NCI-H1105 (cell line): ENCODE results near the gene PAX7.

Source experiments
- DNase-seq: peaks from one replicate; lab custom pipeline; 2025; lab: John Stamatoyannopoulos, UW

Gene PAX7

DNA sequence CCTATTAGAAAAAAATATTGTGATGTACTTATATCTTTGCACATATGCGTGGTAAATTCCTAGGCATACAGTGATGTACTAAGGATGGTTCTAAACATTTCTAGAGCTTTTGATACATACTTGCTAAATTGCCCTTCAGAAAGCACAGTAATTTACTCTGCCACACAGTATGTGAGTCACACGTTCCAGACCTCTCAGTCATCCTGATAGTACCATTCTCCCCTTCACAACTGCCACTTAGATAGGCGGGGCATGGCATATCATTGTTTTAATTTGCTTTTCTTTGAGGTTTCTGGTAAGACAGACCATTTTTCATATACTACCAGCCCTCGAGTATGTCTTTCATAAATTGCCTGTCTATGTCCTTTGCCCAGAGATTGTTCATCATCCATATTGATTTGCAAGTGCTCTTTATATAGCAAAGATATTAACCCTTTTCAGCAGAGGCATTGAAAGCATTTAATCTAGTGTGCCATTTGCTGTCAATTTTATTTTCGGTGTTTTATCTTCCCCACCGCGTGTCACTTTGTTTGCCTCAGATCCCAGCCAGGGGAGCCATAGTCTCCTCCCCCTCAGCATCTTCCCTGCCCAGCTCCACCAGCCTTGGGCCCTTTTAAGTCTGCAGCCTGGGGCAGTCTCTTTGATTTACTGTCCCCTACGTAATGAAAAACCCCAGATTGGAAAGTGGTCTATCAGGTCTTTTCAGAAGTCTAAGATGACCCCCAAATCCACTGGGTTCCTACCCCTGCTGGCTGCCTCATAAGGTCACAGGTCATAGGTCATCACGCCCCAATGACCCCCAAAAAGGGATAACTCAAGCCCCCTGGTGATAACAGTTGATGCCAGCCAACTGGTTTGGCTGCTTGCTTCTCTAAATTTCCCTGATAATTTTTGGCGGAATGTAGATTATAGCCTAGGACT, 11.8 kb upstream of the PAX7 start:
- DNase-seq: no peak

DNA sequence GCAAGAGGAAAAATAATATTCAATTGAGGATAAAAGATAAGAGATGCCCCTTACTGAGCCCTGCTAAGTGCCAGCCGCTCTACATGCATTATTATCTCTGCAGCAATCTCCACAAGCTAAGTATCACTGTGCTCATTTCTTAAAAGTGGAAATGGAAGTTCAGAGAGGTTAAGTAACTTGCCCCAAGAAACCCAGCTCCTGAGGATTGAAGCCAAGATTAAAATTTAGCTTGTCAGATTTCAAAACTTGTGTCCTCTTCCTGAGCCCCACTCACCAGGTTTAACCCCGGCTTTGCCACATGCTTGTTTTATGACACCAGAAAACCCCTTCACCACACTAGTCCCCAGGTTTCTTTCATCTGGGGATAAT, 11.2 kb upstream of the PAX7 start:
- DNase-seq: no peak

DNA sequence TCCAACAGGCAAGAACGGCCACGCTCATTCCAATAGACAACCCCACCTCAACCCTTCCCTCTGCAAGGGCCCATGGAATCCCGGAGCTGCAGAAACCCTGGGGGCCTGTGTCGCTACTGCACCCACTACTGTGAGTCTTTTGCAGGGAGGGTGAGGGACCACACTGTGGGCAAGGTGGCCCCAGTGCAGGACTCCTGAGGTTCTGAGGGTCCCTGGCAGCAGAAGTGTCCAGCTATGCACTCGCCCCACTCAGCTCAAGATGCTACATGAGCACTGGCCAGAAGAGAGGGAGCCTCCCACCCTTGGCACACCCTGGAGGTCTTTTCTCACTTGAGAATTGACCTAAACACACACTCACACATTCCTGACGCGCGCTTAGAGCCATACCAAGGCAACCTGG, 2.1 kb upstream of the PAX7 start:
- no peak for DNase-seq

DNA sequence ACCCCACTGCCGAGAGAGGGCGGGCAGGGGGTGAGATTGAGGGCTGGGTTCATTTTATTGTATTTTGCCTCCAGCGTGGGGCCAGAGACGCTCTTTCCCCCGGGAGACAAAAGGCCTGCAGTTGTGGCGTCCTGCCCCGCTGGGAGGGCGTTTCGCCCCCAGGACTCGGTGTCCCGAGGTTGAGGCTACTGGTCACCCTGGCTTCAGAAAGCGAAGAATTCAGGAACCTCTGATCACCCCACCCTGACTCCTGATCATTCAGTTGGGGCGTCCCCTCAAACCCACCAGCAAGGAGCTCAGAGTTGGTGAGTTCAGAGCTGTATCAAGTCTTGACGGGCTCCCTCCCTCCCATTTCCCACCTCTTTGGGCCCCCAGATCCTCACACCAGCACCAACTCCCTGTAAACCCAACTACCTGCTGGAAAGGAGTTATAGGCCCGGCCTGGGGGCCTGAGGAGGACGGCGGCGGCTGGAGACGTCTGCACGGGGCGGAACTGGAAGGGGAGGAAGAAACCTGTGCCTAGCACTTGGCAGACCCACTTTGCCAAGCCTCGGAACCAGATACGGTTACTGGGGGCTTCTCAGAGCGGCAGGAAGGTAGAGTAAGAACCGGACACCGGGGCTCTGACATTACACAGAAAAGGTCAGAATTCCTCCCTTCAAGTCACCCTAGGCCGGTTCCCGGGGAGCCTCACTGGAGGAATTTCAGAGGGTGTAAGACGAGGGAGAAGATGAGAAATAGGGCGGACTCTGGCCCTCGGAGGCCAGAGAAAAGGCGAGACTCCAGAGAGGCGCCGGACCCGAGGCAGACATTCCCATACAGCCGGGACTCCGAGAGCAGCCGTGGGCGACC, 761 bp upstream of the PAX7 start:
- no peak for DNase-seq

DNA sequence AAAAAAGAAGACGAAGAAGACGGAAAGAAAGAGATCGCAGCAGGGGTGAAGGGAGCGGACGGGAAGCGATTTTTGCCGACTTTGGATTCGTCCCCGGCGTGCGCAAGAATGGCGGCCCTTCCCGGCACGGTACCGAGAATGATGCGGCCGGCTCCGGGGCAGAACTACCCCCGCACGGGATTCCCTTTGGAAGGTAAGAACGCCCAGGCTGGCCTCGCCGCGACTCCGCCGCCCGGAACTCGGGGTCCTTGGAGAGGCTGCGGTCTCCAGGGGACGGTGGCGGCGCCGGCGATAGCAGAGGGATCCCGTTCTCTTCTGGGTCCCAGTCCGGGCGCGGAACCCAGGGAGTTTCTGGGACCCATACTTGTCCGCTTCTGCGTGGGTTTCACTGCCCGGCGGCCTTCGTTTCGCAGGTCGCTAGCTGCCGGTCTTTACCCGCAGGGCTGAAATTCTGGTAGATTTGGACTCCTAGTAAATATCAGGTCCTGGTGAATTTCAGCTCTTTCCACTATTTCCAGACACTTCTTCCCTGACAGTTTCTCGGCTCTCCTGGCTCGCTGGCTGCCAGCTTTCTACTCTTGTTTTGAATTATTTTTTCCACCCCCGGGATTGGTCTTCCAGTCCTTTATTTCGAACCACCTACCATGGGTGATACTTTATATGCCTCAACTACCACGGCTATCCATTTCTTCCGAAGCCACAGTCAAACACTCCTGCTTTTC, 1.0 kb downstream of the PAX7 start:
- no peak for DNase-seq

DNA sequence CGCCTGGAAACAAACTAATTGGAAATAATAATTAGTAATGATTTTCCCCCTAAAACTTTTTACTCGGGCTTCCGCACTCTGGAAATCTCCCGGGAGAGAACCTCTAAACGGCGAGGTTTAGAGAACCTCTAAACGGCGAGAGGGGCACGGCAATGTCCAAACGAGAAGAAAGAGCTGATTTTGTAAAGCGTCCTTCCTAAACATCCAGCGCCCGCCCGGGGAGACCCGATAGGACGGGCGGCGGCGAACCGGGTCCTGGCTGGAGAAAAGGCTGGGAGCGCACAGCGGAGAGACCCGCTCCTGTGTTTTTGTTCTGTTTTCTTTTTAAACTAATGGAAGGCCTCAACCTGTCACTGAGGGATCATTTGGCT, 1.6 kb downstream of the PAX7 start:
- no peak for DNase-seq

DNA sequence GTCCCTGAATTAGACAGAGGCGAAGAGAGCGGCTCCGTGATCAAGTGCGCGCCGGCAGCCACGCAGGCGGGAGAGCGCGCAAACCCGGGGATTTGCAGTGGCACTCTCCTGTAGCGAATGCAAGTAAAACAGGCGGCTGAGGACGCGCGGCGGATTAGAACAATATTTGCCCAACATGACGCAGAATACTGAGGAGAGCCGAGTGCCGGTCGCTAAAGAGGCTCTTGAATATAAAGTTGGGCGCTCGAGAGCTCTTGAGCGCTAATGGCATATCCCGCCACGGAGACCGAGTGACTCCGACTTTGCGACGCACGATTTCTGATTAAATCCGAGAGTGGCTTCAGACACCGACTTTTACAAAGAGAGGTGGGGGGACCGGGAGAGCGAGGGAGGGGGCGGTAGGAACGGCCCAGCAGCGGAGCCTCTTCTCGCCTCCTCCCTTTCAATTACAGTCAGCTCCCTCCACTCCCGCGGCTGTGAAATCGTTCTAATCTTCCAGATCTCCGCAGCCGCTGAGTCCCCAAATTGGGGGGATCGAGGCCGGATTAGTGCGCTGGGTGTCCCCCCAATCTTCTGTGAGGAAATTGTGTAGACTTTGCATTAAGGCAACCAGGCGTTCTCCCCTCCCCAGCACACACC, 2.3 kb downstream of the PAX7 start:
- DNase-seq: peak; percentile 80

DNA sequence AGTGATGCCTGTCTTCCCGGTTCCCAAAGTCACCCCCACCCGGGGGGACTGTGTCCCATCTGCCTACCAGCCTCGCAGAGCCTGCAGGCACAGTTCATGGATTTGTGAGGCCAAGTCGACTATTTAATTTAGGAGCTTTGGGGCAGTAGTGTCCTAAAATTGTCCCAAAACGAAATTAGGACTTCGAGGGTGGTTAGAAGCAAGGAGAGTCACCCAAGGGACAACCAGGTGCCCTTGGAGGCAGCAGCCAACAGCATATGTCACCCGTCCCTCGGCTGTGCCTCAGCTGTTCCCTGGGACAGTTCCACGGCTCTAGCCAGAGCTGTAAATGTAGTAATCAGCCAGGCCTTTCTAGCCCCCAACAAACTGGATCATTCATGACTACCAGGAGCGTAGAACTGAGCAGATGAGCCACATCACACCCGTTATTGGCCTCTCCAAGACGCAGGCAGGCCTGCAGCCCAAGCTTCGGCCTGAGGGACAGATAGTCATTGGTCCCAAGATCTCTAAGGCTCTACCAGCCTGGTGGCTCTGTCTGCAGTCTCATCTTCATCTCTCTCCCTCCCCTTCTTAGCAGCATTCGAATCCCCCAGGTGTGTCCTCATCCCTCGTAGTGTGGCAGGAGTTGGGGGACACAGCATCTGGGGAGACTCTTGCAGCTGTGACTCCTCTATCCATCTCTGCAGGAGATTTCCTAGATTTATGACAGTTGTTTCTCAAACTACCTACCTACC, 2.9 kb downstream of the PAX7 start:
- no peak for DNase-seq

DNA sequence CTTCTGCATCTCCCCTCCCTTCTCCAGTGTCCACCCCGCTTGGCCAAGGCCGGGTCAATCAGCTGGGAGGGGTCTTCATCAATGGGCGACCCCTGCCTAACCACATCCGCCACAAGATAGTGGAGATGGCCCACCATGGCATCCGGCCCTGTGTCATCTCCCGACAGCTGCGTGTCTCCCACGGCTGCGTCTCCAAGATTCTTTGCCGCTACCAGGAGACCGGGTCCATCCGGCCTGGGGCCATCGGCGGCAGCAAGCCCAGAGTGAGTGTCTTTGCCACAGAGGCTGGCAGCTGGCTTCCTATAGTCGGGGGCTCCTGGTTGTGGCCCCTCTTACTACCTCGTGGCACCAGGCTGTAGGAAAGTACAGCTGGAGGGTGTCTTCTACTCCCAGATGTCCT, 3.6 kb downstream of the PAX7 start:
- no peak for DNase-seq

GRCh38 chr1:18635070-18635577, 4.5 kb downstream of the PAX7 start:
- no peak for DNase-seq

- no peak for DNase-seq
Measured at GRCh38 chr1:18635891-18636595, 5.4 kb downstream of the PAX7 start.

DNA sequence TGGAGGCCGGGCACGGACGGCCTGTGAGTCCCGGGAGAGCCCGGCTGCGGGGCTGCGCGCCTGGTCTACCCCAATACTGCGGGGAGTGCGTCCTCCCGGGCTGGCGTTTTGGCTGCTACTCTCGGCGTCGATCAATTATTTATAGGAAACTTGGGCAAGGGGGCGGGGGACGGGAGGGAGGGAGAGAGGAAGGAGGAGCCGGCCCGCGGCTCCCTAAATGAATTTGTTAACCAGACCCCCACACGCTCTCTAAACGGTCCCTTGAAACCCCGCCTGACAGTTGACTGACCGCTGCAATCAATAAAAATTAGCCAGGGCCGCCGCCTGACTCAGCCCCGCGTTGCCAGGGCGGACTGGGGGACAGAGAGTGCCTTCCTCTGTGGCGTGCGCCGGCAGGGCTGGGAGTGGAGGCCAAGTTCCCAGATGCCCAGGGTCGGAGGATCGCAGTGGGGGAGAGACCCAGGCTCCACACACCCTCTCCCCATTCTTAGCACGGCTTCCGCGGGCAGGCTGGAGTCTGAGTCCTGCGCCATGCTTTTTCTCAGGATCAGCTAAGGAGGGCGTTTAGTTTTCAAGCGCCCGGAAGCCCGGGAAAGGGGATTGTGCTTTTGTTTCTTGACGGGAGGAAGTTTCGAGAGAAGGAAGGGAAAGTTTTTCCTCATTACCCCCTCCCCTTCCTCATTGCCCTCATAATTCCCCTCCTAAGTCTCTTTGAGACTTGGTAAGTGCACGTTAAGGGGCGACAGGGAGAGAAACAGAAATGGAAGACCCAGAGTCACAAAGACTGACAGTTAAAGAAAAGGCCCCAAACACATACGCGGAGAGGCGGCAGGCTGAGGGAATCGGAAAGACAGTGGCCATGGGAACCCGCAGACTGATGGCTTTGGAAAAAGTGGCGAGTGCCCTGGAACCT, 6.2 kb downstream of the PAX7 start:
- no peak for DNase-seq

DNA sequence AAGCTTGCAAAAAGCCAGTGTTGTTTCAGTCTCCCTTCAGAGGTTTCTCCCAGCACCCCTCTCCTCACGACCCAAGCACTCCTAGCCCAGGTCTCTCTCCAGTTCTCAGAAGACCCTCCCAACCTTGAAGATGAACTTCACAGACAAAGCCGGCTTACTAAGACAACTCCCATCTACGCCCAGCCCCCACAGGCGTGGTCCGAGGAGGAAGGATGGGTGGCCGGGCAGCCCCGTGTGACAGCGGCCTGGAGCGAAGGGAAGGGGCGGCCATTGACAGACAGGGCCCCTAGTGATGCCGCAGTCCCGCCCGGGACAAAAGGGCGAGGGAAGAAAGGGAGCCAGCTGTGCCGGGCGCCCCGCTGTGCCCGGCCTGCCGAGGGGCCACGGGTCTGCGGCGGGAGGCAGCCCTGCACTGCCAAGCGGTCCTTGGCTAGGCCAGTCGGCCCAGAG, 6.9 kb downstream of the PAX7 start:
- DNase-seq: no peak

- DNase-seq: no peak
Measured at GRCh38 chr1:18637962-18638834, 7.6 kb downstream of the PAX7 start.

GRCh38 chr1:18638835-18639364, 8.3 kb downstream of the PAX7 start:
- DNase-seq: no peak

GRCh38 chr1:18639368-18640055, 8.9 kb downstream of the PAX7 start:
- DNase-seq: no peak

DNA sequence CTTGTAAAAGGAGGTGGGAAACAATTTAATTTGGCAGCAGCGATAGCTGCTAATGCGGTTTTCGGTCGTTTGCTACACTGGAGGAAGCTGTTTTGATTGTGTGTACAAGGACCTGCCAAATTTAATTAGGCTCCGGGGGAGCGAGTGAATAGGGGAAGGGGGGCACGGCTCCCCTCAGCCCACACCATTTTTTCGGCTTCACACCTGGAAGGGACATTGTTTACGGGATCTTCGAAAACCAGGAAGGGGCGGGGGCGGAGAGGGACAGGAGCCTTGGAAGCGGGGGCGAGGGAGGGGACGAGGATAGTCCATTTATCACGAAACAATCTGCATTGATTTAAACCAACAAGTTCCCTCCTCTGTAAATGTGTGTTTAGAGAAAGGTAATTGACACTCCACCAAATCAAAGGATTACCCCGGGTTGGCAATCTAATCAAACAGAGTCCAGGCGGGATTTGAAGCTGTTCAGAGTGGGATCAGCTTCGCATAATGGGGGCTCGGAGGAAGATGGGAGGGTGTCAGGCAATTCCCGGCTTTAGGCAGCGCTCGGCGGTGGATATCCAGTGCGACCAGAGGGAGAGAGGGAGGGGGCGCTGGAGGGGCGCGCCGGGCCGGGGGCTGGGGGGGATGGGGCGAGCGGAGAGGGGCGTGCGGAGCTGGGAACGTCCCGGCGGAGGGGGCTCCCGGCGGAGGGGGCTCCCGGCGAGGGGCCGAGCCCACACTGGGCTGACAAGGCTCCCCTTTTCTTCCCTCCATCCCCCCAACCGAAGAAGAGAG, 9.8 kb downstream of the PAX7 start:
- peak; percentile 42 for DNase-seq
